Body of pancreas (tissue), 4 donors: ENCODE results near the gene MOGAT2.

Experiments used
- POLR2A ChIP-seq, 3 donors: fragments of 450-650 bp; IDR thresholded peaks; one replicate each; pipeline ENCODE4 v1.6.1; 2016; ENCODE audit warnings: antibody characterized with exemption in 3 of 3, mild to moderate bottlenecking in 2 of 3
- TF ChIP-seq, protein P1 (sequence below), 7 experiments: fragments of 450-650 bp in 4 of 7; fragments of 200-600 bp in 3 of 7; sonication (generic) in 3 of 7; IDR thresholded peaks; one replicate each; pipeline ENCODE4 v1.5.1; 2016 to 2019; ENCODE audit warnings: antibody characterized with exemption in 7 of 7

DNA sequence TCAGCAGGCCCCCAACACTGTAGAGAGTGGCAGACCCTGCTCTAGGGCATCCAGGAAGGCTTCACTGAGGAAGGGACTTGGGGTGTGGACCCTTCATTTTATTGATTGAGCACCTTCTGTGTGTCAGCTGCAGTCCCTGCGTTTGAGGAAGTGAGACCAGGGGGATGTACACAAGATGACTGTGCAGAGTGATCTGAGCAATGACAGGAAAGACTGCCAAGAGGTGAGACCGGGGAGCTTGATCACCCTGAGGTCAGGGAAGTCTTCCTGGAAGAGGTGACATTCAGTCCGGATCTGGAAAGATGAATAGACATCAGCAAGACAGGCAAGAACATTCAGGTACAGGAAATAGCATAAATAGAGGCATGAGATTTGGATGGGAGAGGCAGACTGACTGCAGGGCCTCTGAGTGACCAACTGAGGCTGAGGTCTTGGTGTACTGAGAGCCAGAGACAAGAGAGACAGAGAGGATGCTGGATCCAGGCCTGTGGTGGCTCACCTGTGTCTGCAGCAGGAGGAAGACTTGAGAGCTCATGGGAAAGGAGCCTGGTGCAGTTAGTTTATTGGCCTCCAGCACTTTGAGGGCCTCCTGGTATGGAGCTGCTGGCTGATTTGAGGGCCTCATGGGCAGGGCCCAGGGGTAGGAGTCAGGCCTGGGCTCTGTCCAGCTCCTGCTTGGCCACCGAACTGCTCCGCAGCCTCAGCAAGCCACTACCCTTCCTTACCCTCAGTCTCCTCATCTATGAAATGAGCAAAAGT is 56.1 kb downstream of the MOGAT2 start:
- TF ChIP-seq, protein P1, sequence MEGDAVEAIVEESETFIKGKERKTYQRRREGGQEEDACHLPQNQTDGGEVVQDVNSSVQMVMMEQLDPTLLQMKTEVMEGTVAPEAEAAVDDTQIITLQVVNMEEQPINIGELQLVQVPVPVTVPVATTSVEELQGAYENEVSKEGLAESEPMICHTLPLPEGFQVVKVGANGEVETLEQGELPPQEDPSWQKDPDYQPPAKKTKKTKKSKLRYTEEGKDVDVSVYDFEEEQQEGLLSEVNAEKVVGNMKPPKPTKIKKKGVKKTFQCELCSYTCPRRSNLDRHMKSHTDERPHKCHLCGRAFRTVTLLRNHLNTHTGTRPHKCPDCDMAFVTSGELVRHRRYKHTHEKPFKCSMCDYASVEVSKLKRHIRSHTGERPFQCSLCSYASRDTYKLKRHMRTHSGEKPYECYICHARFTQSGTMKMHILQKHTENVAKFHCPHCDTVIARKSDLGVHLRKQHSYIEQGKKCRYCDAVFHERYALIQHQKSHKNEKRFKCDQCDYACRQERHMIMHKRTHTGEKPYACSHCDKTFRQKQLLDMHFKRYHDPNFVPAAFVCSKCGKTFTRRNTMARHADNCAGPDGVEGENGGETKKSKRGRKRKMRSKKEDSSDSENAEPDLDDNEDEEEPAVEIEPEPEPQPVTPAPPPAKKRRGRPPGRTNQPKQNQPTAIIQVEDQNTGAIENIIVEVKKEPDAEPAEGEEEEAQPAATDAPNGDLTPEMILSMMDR (IDR thresholded peaks at IDR 0.05) = no peak
- no peak for TF ChIP-seq POLR2A (IDR thresholded peaks at IDR 0.05)
